NOMO-1 (cell line): ENCODE data around the gene FCRL1.
A peak's percentile ranks its signal among the peaks of the same experiment; 100 is the strongest.

Source experiments
- DNase-seq, 2 experiments: peaks; one replicate each; lab custom pipeline; 2025; ENCODE audit not compliant: unreplicated experiment in 2 of 2; lab: John Stamatoyannopoulos, UW

FCRL1 gene, protein sequence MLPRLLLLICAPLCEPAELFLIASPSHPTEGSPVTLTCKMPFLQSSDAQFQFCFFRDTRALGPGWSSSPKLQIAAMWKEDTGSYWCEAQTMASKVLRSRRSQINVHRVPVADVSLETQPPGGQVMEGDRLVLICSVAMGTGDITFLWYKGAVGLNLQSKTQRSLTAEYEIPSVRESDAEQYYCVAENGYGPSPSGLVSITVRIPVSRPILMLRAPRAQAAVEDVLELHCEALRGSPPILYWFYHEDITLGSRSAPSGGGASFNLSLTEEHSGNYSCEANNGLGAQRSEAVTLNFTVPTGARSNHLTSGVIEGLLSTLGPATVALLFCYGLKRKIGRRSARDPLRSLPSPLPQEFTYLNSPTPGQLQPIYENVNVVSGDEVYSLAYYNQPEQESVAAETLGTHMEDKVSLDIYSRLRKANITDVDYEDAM

DNA sequence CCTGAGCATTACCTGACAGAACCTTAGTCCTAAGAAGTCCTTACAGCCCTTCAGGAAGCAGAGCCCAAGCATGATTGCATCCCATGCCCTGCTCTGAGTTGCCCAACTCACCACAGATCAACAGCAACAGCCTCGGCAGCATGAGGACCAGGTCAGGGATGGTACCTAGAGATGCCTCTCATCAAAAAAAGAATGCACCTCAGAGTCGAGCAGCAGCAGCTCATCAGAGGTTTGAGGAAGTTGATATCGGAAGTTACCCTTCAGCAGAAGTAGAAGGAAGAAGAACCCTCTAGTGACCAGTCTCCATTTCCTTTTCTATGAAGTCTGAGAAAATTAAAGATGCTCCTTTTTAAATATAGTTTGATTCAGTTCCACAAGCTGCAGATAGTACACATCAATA is at the start of gene FCRL1:
Gene FCRL1, minus strand, starts transcription at position 225 of the 400 bp plus-strand sequence. Its CDS starts 83 bp downstream, at position 142.
- DNase-seq = peak; percentile 19 to 86

DNA sequence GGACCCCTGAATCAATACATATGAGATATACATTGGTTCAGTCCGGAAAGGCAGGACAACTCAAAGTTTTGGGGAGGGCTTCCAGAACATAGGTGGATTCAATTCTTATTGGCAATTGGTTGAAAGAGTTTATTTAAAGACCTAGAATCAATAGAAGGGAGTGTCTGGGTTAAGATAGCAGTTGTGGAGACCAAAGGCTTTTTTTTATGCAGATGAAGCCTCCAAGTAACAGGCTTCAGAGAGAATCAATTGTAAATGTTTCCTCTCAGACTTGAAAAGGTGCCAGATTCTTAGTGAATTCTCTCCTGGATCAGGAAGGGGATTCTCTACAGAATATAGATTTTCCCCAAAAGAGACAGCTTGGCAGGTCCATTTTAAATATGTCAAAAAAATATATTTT is 48.7 kb upstream of the FCRL1 start:
- DNase-seq = no peak

DNA sequence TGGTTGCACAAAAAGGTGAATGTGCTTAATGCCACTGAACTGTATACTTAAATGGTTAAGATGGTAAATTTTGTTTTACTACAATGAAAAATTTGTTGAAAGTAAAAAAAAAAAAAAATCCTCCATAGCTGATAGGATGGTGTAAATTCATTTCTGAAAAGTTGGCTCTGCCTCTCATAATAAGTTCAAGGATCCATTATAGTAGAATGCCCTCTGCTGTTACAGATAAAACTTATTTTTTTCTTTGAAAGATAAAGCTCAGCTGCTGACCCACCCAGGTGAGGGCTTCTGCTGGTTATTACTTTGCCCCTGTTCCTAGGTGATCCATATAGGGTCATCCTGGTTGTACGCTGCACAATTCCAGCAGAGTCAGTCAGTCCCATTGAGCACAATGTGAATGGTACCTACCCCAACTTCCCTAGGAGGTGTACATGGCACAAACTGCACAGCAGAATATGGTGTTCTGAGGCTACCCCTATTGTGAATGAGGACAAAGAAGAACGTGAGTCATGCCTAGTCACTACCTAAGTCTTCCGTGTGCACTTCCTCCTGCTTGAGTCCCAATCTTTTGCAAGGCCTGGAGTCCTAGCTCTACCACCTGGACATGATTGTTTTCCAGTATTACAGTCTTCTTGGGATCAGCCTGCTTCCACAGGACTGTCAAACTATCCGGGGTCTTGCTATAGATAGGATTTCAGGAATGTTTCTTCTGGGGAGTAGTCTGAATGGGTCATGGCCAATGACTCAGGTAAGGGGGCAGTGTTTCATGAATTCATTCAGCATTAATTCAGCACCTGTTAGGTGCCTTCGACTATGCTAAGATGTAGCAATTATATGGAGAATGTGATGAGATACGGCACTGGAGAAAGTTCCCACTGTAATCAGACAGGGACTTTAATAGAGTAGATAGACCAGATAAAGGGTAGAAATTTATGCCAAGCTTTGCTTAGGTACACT is 42.5 kb upstream of the FCRL1 start:
- peak in 1 of 2 experiments; percentile 14 for DNase-seq

DNA sequence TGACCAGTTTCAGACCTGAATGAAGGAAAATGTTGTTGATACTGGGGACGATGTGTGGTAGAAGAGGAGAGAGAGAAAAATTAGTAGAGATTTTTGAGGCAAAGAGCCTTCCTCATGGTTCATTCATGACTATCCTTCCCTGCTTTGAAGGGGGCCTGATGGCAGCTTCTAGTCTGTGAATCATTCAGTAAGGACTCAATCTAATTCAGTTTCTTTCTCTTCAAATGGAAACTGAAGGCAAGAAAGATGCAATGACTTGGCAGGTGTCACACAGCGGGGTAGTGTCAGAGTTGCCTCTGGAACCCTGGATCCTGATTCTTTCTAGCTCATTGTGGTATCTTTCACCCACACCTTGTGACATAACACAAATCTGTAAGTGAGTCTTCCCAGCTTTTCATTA is 36.6 kb upstream of the FCRL1 start:
- DNase-seq = no peak

DNA sequence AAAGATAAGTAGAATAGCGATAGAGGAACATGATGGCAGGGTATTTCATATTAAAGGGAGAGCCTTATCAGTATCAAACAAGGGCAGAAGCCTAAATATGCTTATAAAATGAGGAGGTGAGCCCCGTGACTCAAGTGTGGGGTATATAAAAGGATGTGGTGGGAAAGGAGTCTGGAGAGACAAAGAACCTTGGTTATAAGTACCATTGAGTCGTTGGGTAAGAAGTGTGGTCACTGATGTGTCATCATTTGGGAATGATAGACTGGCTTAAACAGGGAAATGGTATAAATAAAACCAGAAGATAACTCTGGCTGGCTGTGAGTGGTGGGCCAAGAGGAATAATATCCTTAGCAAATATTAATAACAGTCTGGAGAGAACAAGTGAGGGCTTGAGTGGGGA is 32.6 kb upstream of the FCRL1 start:
- no peak for DNase-seq

DNA sequence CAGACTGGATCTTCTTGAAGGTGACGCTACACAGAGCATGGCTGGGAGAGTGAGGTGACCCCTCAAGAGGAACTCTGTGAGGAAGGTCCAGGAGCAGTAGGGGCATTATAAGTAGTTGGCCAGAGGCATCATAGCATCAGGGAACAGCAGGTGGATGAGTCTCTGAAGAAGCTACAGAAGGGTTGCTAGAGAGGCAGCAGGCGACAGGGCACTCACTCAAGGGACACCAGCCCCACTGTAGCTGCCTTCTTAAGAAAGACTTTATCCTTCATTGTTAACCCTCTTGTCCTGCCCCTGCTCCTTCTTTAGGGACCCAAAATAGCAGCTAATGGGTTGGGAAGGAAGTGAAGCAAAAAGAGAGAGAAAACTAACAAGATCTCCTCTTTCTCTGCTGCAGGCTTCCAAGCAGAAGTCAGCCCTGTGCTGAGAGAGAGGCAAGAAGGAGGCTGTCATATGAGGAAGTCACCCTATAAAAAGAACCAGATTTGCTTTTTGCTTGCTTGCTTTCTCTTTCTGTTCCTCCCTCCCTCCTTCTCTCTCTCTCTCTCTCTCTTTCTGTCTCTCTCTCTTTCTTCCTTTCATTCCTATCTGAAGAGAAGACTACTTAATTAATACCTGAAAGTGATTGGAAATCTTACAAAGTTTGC is 29.4 kb upstream of the FCRL1 start:
- DNase-seq = peak; percentile 54 to 77

DNA sequence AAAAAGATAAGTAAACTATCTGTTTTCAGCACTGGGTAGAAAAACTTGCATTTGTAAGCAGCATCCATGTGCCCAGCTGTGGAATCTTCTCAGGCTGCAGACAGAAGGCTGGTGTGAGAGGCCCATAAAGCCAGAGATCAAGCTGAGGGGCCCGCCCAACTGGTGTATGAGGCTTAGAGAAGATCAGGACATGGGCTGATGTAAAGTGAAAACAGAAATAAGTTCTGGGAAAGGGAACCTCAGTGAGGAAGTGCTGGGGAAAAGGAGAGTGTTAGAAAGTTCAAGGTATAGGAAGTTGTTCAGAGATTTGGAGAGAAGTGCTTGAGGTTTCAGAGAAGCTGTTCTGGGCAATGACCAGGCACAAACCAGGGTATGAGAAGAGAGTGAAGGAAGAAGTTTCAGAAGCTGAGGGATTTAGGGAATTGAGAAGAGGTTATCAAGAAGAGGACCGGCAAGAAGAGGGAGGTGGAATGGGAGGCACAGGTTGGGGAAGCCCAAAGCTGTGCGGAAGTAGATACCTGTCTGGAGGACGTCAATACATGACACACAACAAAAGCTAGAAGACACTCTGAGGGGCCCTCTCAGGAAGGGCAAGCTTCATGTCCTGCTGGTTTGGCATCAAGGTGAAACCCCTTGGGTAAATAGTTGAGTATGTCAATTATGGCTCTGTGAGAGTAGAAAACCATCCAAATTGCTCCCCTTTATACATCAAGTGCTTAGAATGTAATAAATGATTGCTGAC is 24.3 kb upstream of the FCRL1 start:
- peak in 1 of 2 experiments; percentile 24 for DNase-seq

DNA sequence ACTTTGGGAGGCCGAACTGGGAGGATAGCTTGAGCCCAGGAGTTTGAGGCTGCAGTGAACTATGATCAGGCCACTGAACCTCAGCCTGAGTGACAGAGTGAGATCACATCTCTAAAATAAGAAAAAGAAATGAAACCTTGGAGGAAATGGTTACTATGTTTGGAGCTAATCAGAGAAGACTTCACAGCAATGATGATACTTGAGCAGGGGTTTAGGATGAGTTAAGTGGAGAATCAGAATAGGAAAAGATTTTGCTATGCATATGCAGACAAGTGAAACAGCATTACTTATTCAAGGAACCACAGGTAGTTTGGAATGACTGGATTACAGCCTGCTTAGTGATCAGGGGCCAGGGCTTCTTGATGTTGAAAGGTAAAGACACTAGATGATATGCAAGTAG is 23.0 kb upstream of the FCRL1 start:
- DNase-seq = no peak

DNA sequence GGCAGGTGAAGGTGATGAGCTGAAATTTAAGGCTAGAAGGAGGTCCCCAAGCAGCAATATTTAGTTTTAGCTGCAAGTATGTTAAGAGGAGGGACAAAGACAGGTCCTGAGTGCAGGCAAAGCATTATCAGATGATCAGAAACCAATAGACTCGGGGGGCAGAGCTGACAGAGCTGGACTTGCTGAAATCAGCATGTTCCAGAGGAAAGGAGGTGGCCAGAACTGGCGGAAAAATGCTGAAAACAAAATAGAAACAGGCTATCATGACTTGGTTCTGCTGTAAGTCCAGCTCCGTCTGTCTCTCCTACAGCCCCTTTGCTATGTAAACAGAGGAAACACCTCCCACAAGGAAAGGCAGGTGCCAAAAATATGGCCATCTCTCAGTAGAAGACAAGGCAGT is 21.8 kb upstream of the FCRL1 start, which contains the start of gene CD5L:
Gene CD5L, minus strand, starts transcription at position 101 of the 400 bp plus-strand sequence. CDS start 107 bp downstream, outside the sequence.
- no peak for DNase-seq

DNA sequence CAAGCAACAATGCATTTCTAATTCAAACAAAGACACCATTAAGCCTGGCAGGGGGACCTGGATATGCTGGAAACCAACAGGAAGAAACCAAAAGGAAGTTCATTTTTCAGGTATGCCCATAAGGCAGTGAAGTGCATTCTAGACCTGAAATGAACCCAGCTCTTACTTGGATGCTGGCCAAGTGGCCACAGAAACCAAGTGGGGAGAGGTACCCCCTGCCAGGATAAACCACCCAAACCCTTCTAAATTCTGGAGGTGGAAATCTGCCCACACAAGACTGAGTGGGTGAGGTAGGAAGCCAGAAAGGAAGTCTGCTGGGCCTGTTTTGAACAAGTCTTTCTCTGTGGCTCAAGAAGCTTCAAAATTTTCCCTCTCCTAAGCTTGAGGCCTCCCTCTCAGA is 19.0 kb upstream of the FCRL1 start:
- no peak for DNase-seq

DNA sequence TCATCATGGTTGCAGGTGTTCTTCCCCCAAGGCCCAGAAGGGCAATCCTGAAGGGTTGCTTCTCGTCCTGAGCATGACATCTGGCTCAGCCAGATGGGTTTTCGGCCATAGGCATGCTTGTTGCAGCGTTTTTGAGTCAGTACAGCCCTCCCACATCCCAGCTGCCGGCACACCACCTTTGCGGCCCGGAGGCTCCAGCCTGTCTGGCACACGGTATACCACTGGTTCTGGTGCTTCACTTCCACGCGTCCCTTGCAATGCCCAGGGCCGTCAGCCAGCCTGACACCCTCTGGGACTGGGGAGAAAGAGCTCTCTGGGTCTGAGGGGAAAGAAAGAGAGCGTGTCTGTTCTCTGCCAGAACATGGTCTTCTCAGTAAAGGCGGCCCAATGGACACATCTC is 14.5 kb upstream of the FCRL1 start:
- no peak for DNase-seq

DNA sequence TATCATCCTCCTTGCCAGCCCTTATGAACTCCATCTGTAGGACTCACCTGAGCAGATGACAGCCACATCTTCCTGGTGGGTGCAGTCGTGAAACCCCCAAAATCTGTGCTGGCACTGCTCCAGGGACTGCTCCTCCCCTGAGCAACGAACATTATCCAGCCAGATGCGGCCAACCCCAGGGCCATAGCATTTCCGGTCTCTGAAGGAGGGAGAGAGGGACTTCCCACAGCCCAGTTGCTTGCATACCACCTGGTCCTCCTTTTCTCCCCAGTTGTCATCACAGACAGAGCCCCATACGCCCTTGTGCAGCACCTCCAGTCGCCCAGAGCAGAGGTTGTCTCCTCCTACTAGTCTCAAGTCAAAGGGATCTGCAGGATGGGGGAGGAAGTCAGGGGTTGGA is 13.2 kb upstream of the FCRL1 start:
- DNase-seq = no peak

DNA sequence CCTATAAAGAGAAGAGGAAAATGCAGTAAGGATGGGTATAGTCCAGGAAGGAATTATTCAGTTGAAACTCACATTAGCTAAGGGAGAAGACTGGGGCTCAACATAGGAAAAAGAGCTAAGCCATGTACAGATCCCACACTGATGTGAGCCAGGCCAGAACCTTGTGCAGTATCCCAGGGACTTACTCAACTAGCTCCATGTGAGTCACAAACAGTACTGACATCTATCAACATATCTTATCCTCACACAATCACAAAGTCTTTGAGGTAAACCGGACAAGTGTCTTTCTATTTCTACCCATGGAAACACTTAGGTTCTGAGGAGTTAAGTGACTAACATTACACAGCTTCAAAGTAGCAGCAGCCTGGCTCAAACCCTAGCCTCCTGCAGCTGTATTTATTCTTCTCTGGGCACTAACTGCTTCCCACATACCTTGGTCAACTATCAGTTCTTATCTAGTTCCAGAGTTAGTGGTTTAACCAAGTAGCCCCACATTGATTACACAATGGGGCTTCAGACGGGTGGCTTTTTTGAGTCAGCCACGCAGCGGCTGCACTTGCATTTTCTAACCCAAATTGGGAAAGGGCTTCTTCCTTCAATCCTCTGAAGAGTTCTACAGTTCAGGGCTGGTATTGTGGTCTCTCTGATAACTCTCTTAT is 12.2 kb upstream of the FCRL1 start:
- peak; percentile 53 to 61 for DNase-seq

DNA sequence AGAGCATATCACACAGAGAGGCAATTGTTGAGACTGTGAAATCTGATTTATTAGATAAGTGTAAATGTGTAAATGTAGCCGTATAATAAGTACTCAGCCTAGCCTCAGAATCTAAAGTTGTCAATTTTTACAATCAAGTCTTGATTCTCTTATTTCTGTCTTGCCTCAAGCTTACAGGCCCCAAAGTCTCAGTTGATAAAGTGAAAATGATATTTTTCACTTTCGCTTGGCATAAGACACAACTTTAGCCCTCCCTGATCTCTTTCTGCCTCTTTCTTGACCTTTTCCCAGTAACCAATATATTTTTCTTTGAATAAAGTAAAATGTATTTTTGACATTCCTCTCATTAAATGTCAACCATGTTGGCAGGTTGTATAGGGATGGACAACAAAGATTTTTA is 11.0 kb upstream of the FCRL1 start:
- DNase-seq = no peak

DNA sequence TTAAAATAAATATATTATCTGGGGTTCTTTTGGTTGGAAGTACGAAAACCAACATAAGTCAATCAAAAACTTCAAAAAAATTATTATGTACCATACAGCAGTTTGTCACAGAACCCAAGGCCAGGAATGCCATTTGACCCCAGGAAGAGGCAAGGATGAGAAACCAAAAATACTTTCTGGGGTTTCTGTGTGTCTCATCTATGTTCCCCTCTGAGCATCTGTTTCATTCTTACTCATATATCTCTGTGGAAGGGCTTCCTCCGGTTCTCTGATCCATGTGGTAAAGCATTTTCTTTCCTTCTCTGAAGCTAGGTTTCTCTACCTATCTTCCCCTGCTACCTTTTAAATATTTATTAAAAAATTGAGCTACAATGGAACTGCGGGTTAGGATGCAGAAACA is 9.8 kb upstream of the FCRL1 start:
- DNase-seq = no peak

DNA sequence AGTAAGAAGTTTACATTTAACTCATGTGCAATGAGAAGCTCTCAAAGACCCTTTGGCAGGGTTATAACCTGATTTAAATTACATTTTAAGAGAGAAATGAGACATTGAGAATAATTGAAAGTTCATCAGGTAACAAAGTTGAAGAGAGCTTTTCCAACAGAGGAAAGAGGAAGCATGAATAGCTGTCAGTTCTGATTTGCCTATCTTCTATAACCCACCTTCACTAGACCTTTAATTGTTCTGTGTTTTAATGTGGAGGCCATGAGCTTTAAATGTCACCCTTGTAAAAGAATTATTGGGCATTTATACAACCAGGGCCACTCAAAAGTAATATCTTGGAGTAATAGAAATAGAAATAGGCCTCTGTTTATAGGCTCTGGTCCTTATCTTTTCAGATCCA is 9.3 kb upstream of the FCRL1 start:
- DNase-seq = no peak

DNA sequence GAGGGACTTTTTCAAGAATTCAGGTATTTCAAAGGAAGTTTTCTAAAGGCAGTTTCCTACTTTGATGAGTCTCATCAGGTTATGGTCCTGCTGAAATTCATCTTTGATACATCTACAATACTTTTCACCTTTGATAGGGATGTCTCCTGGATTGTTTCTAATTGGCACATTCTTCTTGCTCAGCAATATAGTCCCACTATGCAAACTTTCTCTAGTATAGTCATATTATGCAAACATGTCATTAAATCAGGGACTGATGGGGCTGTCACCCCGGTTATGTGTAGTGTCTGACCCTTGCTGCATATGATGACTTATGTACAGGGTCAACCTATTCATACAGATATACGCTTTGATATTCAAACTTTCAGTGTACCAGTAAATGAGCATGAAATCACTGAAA is 379 bp upstream of the FCRL1 start:
- DNase-seq = no peak

DNA sequence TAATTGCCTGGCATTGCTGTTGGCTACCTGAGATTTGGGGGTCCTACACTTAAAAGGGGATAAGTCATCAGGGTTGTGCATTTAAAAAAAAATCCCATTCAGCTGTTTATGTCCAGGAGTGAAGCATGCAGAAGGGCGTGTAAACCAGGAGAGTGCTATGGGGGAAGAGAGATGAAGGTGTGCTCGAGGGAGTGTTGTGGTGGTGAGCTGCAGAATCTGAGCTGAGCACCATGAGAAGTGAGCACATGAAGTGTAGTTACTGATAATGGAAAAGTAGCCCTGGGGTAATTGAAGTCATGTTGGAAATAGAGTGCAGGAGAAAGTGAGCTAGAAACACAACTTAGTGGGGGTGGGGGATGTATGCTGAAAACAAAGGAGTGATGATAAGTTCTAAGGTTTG is 705 bp downstream of the FCRL1 start:
- no peak for DNase-seq

DNA sequence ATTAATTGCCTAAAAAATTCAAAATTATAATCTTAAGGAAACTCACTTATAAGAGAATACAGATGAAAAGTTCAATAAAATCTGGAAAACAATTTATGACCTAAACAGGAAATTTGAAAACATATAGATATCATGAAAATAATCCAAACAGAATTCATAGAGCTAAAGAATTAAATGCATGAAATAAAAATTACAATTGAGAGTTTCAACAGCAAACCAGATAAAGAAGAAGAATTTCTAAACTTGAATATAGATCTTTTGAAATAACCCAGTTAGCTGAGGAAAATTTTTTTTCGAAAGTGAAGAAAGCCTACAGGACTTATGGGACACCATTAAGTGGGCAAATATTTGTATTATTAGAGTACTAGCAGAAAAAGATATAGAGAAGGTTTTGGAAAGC is 6.7 kb downstream of the FCRL1 start:
- DNase-seq = no peak
